Measurements from ENCODE around the gene BBS12. TPM values are rescaled to one million over a fixed set of nuclear protein-coding genes. Genes with fewer than 3 reads are reported as not detected.

Gene BBS12
- total RNA-seq, 1 donor from 2014 or later = 4.6 TPM

DNA sequence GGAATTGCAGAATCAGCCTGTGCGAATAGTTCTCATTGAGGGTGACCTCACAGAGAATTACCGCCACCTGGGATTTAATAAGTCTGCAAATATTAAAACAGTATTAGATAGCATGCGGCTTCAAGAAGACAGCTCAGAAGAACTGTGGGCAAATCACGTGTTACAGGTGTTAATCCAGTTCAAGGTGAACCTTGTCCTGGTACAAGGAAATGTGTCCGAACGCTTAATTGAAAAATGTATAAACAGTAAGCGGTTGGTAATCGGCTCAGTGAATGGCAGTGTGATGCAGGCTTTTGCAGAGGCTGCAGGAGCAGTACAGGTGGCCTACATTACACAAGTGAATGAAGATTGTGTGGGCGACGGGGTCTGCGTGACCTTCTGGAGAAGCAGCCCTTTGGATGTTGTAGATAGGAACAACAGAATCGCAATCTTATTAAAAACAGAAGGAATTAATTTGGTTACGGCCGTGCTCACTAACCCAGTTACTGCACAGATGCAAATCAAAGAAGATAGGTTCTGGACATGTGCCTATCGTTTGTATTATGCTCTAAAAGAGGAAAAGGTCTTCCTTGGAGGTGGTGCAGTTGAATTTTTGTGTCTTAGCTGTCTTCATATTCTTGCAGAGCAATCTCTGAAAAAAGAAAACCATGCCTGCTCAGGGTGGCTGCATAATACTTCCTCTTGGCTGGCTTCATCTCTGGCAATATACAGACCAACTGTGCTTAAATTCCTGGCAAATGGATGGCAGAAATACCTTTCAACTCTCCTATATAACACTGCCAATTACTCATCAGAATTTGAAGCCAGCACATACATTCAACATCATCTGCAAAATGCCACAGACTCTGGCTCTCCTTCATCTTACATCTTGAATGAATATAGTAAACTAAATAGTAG, 10.7 kb downstream of the BBS12 start:
- Mint-ChIP-seq H3K4me1 (ENCODE audit: unreplicated experiment) (no peaks in the 10 kb centered on the region), H3K27me3 (ENCODE audit: unreplicated experiment) (peaks cover 2% of the 10 kb centered on the region), H3K36me3 (ENCODE audit: low read depth, unreplicated experiment) (peaks cover 4% of the 10 kb centered on the region), H3K9me3 (ENCODE audit: unreplicated experiment) (no peaks in the 10 kb centered on the region), H3K4me3 (ENCODE audit: unreplicated experiment) (no peak overlapping the region), H3K27ac (ENCODE audit: unreplicated experiment) (no peak overlapping the region)
- DNase-seq (ENCODE audit: low spot score) = no peak
- TF ChIP-seq, protein P1, sequence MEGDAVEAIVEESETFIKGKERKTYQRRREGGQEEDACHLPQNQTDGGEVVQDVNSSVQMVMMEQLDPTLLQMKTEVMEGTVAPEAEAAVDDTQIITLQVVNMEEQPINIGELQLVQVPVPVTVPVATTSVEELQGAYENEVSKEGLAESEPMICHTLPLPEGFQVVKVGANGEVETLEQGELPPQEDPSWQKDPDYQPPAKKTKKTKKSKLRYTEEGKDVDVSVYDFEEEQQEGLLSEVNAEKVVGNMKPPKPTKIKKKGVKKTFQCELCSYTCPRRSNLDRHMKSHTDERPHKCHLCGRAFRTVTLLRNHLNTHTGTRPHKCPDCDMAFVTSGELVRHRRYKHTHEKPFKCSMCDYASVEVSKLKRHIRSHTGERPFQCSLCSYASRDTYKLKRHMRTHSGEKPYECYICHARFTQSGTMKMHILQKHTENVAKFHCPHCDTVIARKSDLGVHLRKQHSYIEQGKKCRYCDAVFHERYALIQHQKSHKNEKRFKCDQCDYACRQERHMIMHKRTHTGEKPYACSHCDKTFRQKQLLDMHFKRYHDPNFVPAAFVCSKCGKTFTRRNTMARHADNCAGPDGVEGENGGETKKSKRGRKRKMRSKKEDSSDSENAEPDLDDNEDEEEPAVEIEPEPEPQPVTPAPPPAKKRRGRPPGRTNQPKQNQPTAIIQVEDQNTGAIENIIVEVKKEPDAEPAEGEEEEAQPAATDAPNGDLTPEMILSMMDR (IDR thresholded peaks at IDR 0.05; ENCODE audit: unreplicated experiment) = no peak

DNA sequence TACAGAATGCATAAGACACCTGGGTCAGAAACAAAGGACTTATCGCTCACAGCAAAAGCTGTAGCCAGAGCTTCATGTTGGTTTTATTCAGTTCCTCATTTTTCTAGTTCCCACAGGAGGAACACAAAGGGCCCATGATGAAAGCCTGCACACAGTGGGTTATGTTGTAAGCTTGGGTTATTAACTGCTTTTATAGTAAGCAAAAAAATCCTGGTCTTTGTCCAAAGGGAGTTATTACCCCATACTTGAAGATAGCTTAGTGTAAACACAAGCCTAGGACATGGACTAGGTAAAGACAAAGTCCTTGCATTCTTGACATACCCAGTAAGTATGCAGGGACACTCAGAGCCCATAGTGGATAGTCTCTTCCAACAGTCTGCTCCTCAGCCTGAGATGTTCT, 11.7 kb downstream of the BBS12 start:
- H3K4me1 Mint-ChIP-seq (ENCODE audit: unreplicated experiment) = no peaks in the 10 kb centered on the region
- H3K36me3 Mint-ChIP-seq (ENCODE audit: low read depth, unreplicated experiment) = peaks cover 4% of the 10 kb centered on the region
- no peak for DNase-seq (ENCODE audit: low spot score)
- H3K4me3 Mint-ChIP-seq (ENCODE audit: unreplicated experiment) = no peak overlapping the region
- peaks cover 2% of the 10 kb centered on the region for H3K27me3 Mint-ChIP-seq (ENCODE audit: unreplicated experiment)
- H3K9me3 Mint-ChIP-seq (ENCODE audit: unreplicated experiment) = no peaks in the 10 kb centered on the region
- no peak overlapping the region for H3K27ac Mint-ChIP-seq (ENCODE audit: unreplicated experiment)
- TF ChIP-seq, protein P1 (IDR thresholded peaks at IDR 0.05; ENCODE audit: unreplicated experiment) = no peak

DNA sequence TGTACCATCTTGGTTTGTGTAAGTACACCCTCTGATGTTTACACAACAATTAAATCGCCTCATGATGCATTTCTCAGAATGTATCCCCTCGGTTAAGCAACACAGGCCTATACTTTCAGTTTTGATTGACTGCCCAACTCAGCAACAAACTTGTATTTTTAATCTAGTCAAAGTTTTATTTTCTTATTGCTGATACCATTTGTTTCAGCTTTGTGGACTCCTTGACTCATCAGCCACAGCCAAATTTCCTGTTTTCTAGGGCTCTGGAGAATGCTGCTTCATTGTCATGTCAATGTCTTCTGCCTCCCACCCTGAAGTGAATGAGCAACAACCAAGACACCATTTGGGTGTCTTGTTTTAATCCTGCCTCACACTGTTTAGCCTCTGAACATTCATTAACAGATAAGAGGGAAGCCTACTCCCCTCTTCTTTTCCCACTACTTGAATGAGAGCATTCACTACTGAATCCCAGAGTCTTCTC, 14.0 kb downstream of the BBS12 start:
- Mint-ChIP-seq H3K4me1 (ENCODE audit: unreplicated experiment) (no peaks in the 10 kb centered on the region), H3K4me3 (ENCODE audit: unreplicated experiment) (no peak overlapping the region), H3K36me3 (ENCODE audit: low read depth, unreplicated experiment) (peaks cover 4% of the 10 kb centered on the region), H3K27me3 (ENCODE audit: unreplicated experiment) (peaks cover 2% of the 10 kb centered on the region), H3K27ac (ENCODE audit: unreplicated experiment) (no peak overlapping the region), H3K9me3 (ENCODE audit: unreplicated experiment) (no peaks in the 10 kb centered on the region)
- TF ChIP-seq, protein P1 (IDR thresholded peaks at IDR 0.05; ENCODE audit: unreplicated experiment) = no peak
- DNase-seq (ENCODE audit: low spot score) = no peak

DNA sequence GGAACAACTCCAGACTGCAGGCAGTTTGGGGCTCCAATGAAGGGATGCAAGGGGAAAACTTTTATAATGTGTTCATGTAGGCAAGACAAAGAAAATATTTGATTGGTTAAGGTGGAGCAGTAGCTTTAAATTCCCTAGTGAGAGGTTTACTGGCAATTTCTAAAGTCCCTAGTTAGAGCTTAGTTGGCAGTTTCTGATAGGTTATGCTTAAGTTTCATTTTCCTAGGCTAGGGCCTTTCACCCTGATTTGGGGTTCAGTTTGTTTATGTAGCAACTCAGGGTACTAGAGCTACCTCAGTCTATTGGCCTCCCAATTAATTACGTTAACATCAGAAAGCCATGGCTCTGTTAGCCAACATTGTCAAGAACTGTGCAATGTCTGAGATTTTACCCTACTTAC, 14.6 kb downstream of the BBS12 start:
- DNase-seq (ENCODE audit: low spot score) = no peak
- Mint-ChIP-seq H3K27me3 (ENCODE audit: unreplicated experiment) (peaks cover 2% of the 10 kb centered on the region), H3K36me3 (ENCODE audit: low read depth, unreplicated experiment) (peaks cover 4% of the 10 kb centered on the region), H3K27ac (ENCODE audit: unreplicated experiment) (no peak overlapping the region), H3K4me3 (ENCODE audit: unreplicated experiment) (no peak overlapping the region), H3K4me1 (ENCODE audit: unreplicated experiment) (no peaks in the 10 kb centered on the region), H3K9me3 (ENCODE audit: unreplicated experiment) (no peaks in the 10 kb centered on the region)
- TF ChIP-seq, protein P1 (IDR thresholded peaks at IDR 0.05; ENCODE audit: unreplicated experiment) = no peak

DNA sequence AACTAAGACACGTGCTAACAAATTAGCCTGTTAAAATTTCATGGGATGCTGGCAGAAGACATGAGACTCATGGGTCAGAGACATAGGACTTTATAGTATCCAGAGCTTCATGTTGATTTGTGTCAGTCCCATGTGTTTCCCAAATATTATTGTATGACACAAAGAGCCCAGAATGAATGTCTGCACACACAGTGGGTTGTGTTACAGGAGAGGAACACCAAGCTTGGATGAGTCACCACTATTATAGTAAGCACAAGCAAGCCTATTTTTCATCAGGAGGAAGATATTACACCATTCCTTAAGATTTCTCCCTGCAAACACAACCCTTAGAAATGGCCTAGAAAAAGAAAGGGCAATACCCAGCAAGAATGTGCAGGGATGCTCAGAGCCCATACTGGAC, 15.4 kb downstream of the BBS12 start:
- no peak for DNase-seq (ENCODE audit: low spot score)
- Mint-ChIP-seq H3K27ac (ENCODE audit: unreplicated experiment) (no peak overlapping the region), H3K4me1 (ENCODE audit: unreplicated experiment) (no peaks in the 10 kb centered on the region), H3K9me3 (ENCODE audit: unreplicated experiment) (no peaks in the 10 kb centered on the region), H3K36me3 (ENCODE audit: low read depth, unreplicated experiment) (peaks cover 4% of the 10 kb centered on the region), H3K4me3 (ENCODE audit: unreplicated experiment) (no peak overlapping the region), H3K27me3 (ENCODE audit: unreplicated experiment) (peaks cover 2% of the 10 kb centered on the region)
- TF ChIP-seq, protein P1 (IDR thresholded peaks at IDR 0.05; ENCODE audit: unreplicated experiment) = no peak
